Thyroid gland (tissue), 4 donors: ENCODE data around the gene IL25.

ENCODE experiments used
- POLR2A ChIP-seq, 2 donors: fragments of 450-650 bp; IDR thresholded peaks; one replicate each; pipeline ENCODE4 v1.6.1; 2017; ENCODE audit warnings: antibody characterized with exemption in 2 of 2, mild to moderate bottlenecking in 2 of 2, moderate library complexity in 1 of 2
- TF ChIP-seq, protein P1 (sequence below), 6 experiments: fragments of 200-600 bp in 3 of 6; fragments of 450-650 bp in 3 of 6; sonication (generic) in 3 of 6; IDR thresholded peaks; one replicate each; pipeline ENCODE4 v1.5.1; 2016 to 2019; ENCODE audit warnings: antibody characterized with exemption in 6 of 6, mild to moderate bottlenecking in 2 of 6, inconsistent platforms in 1 of 6, moderate library complexity in 1 of 6

DNA sequence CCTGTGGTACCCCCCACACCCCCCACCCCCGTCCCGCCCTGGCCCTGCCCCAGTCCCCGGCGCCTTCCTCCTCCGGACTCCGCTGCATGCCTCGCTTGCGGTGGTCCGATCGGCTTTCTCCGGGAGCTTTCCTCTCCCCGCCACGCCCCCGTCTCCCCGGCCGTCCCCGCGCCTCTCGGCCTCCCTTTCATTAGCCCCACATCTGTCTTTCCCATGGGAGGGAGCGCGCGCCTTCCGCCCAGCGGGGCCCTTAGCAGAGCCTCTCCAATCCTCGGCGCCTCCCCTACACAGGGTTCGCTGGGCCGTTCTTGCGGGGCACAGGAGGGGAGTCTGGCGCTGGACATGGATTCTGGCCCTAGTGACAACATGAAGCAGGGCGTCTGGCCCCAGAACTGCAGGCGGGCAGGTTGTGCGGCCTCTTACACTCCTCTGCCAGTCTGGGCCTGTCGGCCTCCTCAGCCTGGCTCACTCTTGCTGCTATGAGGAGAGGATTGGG is 6.1 kb upstream of the IL25 start:
- TF ChIP-seq, protein P1, sequence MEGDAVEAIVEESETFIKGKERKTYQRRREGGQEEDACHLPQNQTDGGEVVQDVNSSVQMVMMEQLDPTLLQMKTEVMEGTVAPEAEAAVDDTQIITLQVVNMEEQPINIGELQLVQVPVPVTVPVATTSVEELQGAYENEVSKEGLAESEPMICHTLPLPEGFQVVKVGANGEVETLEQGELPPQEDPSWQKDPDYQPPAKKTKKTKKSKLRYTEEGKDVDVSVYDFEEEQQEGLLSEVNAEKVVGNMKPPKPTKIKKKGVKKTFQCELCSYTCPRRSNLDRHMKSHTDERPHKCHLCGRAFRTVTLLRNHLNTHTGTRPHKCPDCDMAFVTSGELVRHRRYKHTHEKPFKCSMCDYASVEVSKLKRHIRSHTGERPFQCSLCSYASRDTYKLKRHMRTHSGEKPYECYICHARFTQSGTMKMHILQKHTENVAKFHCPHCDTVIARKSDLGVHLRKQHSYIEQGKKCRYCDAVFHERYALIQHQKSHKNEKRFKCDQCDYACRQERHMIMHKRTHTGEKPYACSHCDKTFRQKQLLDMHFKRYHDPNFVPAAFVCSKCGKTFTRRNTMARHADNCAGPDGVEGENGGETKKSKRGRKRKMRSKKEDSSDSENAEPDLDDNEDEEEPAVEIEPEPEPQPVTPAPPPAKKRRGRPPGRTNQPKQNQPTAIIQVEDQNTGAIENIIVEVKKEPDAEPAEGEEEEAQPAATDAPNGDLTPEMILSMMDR (IDR thresholded peaks at IDR 0.05) = no peak
- TF ChIP-seq POLR2A (IDR thresholded peaks at IDR 0.05) = no peak
